ENCODE measurements around the gene NPAP1.

DNA sequence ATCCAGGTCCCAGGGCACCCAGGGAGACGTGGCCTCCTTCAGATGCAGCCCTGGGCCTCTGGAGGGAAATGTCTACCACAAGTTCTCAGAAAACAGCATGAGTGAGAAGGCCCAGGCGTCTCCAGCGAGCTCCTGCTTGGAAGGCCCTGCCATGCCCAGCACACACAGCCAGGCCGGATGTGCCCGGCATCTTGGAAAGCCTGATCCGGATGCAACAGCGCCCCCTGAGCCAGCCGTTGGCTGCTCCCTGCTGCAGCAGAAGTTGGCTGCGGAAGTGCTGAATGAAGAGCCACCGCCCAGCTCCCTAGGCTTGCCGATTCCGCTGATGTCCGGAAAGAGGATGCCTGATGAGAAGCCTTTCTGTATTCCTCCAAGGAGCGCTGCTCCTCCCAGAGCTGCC lies 856 bp downstream of the NPAP1 start:
- TF ChIP-seq, protein P1, sequence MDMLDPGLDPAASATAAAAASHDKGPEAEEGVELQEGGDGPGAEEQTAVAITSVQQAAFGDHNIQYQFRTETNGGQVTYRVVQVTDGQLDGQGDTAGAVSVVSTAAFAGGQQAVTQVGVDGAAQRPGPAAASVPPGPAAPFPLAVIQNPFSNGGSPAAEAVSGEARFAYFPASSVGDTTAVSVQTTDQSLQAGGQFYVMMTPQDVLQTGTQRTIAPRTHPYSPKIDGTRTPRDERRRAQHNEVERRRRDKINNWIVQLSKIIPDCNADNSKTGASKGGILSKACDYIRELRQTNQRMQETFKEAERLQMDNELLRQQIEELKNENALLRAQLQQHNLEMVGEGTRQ (CRISPR knock-in tag; IDR thresholded peaks at IDR 0.05), result no peak
- TF ChIP-seq, protein P2, sequence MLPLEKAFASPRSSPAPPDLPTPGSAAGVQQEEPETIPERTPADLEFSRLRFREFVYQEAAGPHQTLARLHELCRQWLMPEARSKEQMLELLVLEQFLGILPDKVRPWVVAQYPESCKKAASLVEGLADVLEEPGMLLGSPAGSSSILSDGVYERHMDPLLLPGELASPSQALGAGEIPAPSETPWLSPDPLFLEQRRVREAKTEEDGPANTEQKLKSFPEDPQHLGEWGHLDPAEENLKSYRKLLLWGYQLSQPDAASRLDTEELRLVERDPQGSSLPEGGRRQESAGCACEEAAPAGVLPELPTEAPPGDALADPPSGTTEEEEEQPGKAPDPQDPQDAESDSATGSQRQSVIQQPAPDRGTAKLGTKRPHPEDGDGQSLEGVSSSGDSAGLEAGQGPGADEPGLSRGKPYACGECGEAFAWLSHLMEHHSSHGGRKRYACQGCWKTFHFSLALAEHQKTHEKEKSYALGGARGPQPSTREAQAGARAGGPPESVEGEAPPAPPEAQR (CRISPR knock-in tag; IDR thresholded peaks at IDR 0.05), result no peak

Data from WTC11 (cell line).